Cardiac septum (tissue), 1 donor: Measurements from ENCODE around the gene FAM229B. TPM values are rescaled to one million over a fixed set of nuclear protein-coding genes. Genes with fewer than 3 reads are reported as not detected.
A peak's percentile ranks its signal among the peaks of the same experiment; 100 is the strongest.
"Not testable (repeated sequence)": the region's sequence is repeated elsewhere in the genome, so short reads cannot be mapped to it uniquely, and the experiment has no call there.

Source experiments
- DNase-seq: peaks from one replicate; pipeline ENCODE4 v3.0.0-alpha.2; 2020; ENCODE audit warnings: low spot score
- intact Hi-C: fragments of 100-400 bp; cut with DNase I; formaldehyde crosslinking; loops from one replicate; pipeline ENCODE4 v1.14.0; 2022
- long read RNA-seq: library from polyadenylated mRNA; unstranded; transcript quantifications from one replicate; pipeline ENCODE4 v2.0.0, GENCODE V29; 2021
- total RNA-seq: library from RNA; stranded (reverse); fragmentation: NEBNext Ultra II Directional; extraction: Animal tissue kit (Norgen Biotek cat#: 25700); gene quantifications from one replicate; pipeline ENCODE4 v1.2.1, GENCODE V29; 2021
- donor health status: DM: no; HTN: no; CAD: no.

FAM229B gene
- total RNA-seq = 43.5 TPM
- long read RNA-seq, transcript FAM229B-201 (4 exons, 2,543 nt) = major isoform, 19 of 22 reads
- long read RNA-seq, partial matches to known transcripts = 1 of 22 reads
- long read RNA-seq, other reads (novel, unspliced or antisense) = 2 of 22 reads

GRCh38 chr6:112087136-112087911, at the start of gene FAM229B, which contains the start of gene TUBE1:
FAM229B (plus strand) TSS chr6:112087591; CDS start chr6:112099284, 11,693 bp downstream.
TUBE1 (minus strand) TSS chr6:112087482; CDS start chr6:112087434, 48 bp downstream.
- peak; percentile 97 for DNase-seq
- intact Hi-C loops = loop anchor here (10.0 kb wide), 1 partner anchor 197 kb away; no protein-coding TSS in a partner anchor

- no peak for DNase-seq
- intact Hi-C loops = no loop called here
Observed at GRCh38 chr6:112037783-112038216, 49.6 kb upstream of the FAM229B start.

GRCh38 chr6:112038268-112038667, 49.1 kb upstream of the FAM229B start:
- intact Hi-C loops = no loop called here
- no peak for DNase-seq

GRCh38 chr6:112038756-112039430, 48.5 kb upstream of the FAM229B start:
- intact Hi-C loops = no loop called here
- DNase-seq = no peak

- no peak for DNase-seq
Observed at GRCh38 chr6:112039431-112039770, 48.0 kb upstream of the FAM229B start.

GRCh38 chr6:112040956-112041355, 46.4 kb upstream of the FAM229B start:
- intact Hi-C loops = loop anchor here (5.0 to 10.0 kb wide), 2 partner anchors 556 to 784 kb away; partner anchors contain the start of gene REV3L
- no peak for DNase-seq

More at GRCh38 chr6:112039431-112039770, 48.0 kb upstream of the FAM229B start:
- intact Hi-C loops = no loop called here

GRCh38 chr6:112041535-112041934, 45.9 kb upstream of the FAM229B start:
- intact Hi-C loops = loop anchor here (5.0 to 10.0 kb wide), 2 partner anchors 557 to 784 kb away; partner anchors contain the start of gene REV3L

GRCh38 chr6:112043032-112044007, 44.1 kb upstream of the FAM229B start:
- DNase-seq = peak; percentile 93
- intact Hi-C loops = loop anchor here (1.0 to 10.0 kb wide), 4 partner anchors 47 to 786 kb away; partner anchors contain the start of gene REV3L

More at GRCh38 chr6:112041535-112041934, 45.9 kb upstream of the FAM229B start:
- no peak for DNase-seq

GRCh38 chr6:112044196-112044595, 43.2 kb upstream of the FAM229B start:
- intact Hi-C loops = loop anchor here (5.0 to 10.0 kb wide), 2 partner anchors 559 to 787 kb away; partner anchors contain the start of gene REV3L
- no peak for DNase-seq

GRCh38 chr6:112044856-112045255, 42.5 kb upstream of the FAM229B start:
- DNase-seq = no peak
- intact Hi-C loops = loop anchor here (5.0 to 10.0 kb wide), 2 partner anchors 560 to 788 kb away; partner anchors contain the start of gene REV3L

GRCh38 chr6:112047523-112047922, 39.9 kb upstream of the FAM229B start:
- intact Hi-C loops = loop anchor here (10.0 kb wide), 1 partner anchor 563 kb away; the partner anchor contains the start of gene REV3L
- DNase-seq = not testable (repeated sequence)

GRCh38 chr6:112049026-112049799, 38.2 kb upstream of the FAM229B start:
- no peak for DNase-seq
- intact Hi-C loops = loop anchor here (10.0 kb wide), 1 partner anchor 564 kb away; the partner anchor contains the start of gene REV3L

- no peak for DNase-seq
- intact Hi-C loops = loop anchor here (10.0 kb wide), 1 partner anchor 565 kb away; the partner anchor contains the start of gene REV3L
Observed at GRCh38 chr6:112049996-112050395, 37.4 kb upstream of the FAM229B start.

- no peak for DNase-seq
Observed at GRCh38 chr6:112050429-112050828, 37.0 kb upstream of the FAM229B start.

GRCh38 chr6:112051251-112051740, 36.1 kb upstream of the FAM229B start:
- intact Hi-C loops, DNase-seq: not testable (repeated sequence)

More at GRCh38 chr6:112050429-112050828, 37.0 kb upstream of the FAM229B start:
- intact Hi-C loops = no loop called here

- no peak for DNase-seq
Observed at GRCh38 chr6:112054001-112054400, 33.4 kb upstream of the FAM229B start, which contains the start of gene CCN6. CCN6 (plus strand) TSS chr6:112054104; CDS start chr6:112054358, 254 bp downstream.

GRCh38 chr6:112054555-112055190, 32.7 kb upstream of the FAM229B start:
- intact Hi-C loops = no loop called here
- no peak for DNase-seq

More at GRCh38 chr6:112054001-112054400, 33.4 kb upstream of the FAM229B start, which contains the start of gene CCN6:
- intact Hi-C loops = no loop called here
